Activated B cell treated with CpG ODN at 0.5 μM for 24 hours (primary cell): Measurements from ENCODE around the gene SHH. TPM values are rescaled to one million over a fixed set of nuclear protein-coding genes. Genes with fewer than 3 reads are reported as not detected.

Experiments
- ATAC-seq: fragments of 200-7000 bp; cut with Tn5 transposase; one replicate; pipeline ENCODE4 v1.10.0; 2021; ENCODE audit warnings: low read depth, mild to moderate bottlenecking, moderate library complexity
- CTCF ChIA-PET: fragments of 350-600 bp; sonication (Branson Sonifier 250); formaldehyde crosslinking; loops from one replicate; lab custom pipeline; 2021; ENCODE audit warnings: antibody characterized with exemption; lab: Charles Lee
- POLR2A ChIA-PET: fragments of 350-600 bp; sonication (Branson Sonifier 250); formaldehyde crosslinking; loops from one replicate; lab custom pipeline; 2021; ENCODE audit warnings: antibody characterized with exemption; lab: Charles Lee
- DNase-seq: peaks from one replicate; pipeline ENCODE4 v3.0.0; 2022
- H3K27ac Mint-ChIP-seq: one replicate; pipeline ENCODE4 v1.8.0; 2020; ENCODE audit warnings: mixed read lengths
- H3K27me3 Mint-ChIP-seq: one replicate; pipeline ENCODE4 v1.8.0; 2021; ENCODE audit warnings: mixed read lengths
- H3K36me3 Mint-ChIP-seq: one replicate; pipeline ENCODE4 v1.8.0; 2021; ENCODE audit warnings: low read depth, mixed read lengths
- H3K4me1 Mint-ChIP-seq: one replicate; pipeline ENCODE4 v1.8.0; 2021; ENCODE audit warnings: mixed read lengths
- H3K4me3 Mint-ChIP-seq: one replicate; pipeline ENCODE4 v1.8.0; 2020; ENCODE audit warnings: mild to moderate bottlenecking, mixed read lengths
- H3K9me3 Mint-ChIP-seq: one replicate; pipeline ENCODE4 v1.8.0; 2020; ENCODE audit warnings: mixed read lengths
- intact Hi-C: fragments of 100-400 bp; cut with micrococcal nuclease; formaldehyde crosslinking; loops from one replicate; pipeline ENCODE4 v1.15.1; 2024
- total RNA-seq: library from RNA; stranded (reverse); gene quantifications from 2 replicates; pipeline ENCODE4 v1.2.3, GENCODE V29; 2022
- TF ChIP-seq, protein P1 (sequence below): fragments of 200-600 bp; IDR thresholded peaks from one replicate; pipeline ENCODE4 v1.8.0; 2022; ENCODE audit warnings: antibody characterized with exemption, mild to moderate bottlenecking

SHH gene
- total RNA-seq, 1 donor from 2014 or later: not detected

DNA sequence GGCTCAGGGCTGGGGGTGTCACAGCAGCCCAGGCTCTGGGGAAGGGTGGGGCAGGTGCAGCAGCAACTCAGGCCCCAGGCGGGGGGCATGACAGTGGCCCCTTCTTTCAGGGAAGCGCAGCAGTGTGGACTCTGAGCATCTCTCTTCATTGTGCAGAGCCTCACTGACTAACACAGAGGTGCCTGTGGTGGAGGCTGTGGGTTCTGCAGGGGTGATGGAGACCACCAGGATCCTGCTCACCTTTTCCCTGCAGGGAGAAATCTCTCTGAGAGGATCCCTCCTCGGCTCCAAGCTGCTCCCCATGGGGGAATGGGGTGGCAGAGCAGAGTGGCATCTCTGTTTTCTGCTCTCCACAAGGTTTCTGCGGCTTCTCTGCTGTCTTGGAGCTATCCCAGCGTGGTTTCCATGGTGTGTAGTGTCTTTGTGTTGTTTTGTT is 37.8 kb upstream of the SHH start:
- intact Hi-C loops: no loop called here
- ChIA-PET CTCF (no interaction called here), POLR2A (no interaction called here)
- no peak overlapping the region for H3K4me3 Mint-ChIP-seq
- H3K9me3 Mint-ChIP-seq: peaks cover 4% of the 10 kb centered on the region
- no peaks in the 10 kb centered on the region for H3K36me3 Mint-ChIP-seq
- TF ChIP-seq, protein P1, sequence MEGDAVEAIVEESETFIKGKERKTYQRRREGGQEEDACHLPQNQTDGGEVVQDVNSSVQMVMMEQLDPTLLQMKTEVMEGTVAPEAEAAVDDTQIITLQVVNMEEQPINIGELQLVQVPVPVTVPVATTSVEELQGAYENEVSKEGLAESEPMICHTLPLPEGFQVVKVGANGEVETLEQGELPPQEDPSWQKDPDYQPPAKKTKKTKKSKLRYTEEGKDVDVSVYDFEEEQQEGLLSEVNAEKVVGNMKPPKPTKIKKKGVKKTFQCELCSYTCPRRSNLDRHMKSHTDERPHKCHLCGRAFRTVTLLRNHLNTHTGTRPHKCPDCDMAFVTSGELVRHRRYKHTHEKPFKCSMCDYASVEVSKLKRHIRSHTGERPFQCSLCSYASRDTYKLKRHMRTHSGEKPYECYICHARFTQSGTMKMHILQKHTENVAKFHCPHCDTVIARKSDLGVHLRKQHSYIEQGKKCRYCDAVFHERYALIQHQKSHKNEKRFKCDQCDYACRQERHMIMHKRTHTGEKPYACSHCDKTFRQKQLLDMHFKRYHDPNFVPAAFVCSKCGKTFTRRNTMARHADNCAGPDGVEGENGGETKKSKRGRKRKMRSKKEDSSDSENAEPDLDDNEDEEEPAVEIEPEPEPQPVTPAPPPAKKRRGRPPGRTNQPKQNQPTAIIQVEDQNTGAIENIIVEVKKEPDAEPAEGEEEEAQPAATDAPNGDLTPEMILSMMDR: no peak
- DNase-seq (no peak), ATAC-seq (no peak)
- no peak overlapping the region for H3K27ac Mint-ChIP-seq
- H3K4me1 Mint-ChIP-seq: no peaks in the 10 kb centered on the region
- H3K27me3 Mint-ChIP-seq: peaks cover 2% of the 10 kb centered on the region

DNA sequence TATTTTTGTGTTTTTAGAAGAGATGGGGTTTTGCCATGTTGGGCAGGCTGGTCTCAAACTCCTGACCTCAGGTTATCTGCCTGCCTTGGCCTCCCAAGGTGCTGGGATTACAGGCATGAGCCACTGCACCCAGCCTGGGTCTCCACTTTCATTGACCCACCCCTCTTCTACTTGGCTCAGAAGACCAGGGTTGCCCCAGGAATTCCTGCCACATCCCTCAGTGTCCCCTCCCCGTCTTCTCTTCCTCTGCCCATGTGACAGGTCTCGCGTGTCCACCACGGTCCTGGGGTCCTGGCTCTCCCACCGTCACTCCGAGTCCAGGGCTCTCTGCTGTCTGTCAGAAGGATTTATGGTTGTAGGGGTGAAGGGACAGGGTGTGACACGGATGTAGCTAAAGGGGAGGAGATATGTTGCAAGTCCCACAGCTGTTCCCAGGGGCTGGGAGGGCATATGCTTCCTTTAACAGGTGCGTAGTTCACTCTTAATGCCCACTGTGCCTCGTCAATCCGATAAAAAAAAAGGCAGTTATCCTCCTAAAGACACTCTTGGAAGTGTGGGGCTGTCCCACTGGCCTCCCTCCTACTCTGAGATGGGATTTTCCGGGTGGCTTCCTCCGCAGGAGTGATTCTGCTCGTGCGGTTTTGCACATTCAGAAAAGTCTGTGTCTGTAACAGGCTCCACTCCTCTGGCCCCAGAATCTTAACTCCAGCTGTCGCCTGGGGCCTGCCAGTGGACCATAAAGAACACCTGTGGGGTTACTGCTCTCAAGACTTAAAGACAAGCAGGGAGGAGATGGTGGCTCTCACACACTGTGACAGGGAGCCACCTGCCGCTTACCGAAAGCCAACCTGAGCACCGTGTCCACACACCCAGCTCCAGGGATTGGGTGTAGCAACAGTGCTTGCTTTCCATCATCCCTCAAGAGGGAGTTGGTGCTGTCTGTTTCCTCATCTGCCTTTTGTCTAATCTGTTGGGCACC is 36.7 kb upstream of the SHH start:
- ATAC-seq (no peak), DNase-seq (no peak)
- ChIA-PET POLR2A (no interaction called here), CTCF (no interaction called here)
- intact Hi-C loops: no loop called here
- Mint-ChIP-seq H3K36me3 (no peaks in the 10 kb centered on the region), H3K27me3 (peaks cover 2% of the 10 kb centered on the region), H3K27ac (no peak overlapping the region), H3K4me1 (no peaks in the 10 kb centered on the region), H3K4me3 (no peak overlapping the region), H3K9me3 (no peaks in the 10 kb centered on the region)
- TF ChIP-seq, protein P1: no peak

DNA sequence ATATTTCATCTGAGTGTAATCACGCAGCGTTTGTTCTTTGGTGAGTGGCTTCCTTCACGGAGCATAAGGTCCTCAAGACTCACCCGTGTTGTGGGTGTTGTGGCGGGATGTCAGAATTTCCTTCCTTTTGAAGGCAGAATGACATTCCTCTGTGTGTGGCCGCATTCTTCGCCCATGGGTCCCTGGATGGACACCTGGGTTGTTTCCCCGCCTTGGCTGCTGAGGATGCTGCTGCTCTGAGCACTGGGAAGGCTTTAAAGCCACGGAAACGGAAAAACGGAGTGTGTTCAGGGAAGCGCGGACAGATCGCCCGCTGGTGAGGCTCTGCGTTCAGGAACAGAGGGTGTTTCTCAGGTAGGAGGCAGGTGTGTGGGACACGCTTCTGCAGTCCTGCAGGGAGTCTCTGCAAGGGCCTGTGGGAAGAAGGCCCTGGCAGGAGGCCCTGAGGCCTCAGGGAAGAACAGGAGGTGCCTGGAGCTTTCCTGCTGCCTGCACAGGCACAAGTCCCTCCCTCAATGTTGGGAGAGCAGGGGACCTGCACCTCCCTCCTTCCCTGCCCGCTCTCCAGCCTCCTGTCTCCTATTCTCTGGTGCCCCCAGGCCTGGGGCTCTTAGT is 35.7 kb upstream of the SHH start:
- Mint-ChIP-seq H3K27me3 (peaks cover 2% of the 10 kb centered on the region), H3K4me3 (no peak overlapping the region), H3K36me3 (no peaks in the 10 kb centered on the region), H3K27ac (no peak overlapping the region), H3K4me1 (no peaks in the 10 kb centered on the region), H3K9me3 (no peaks in the 10 kb centered on the region)
- intact Hi-C loops: no loop called here
- ChIA-PET POLR2A (no interaction called here), CTCF (no interaction called here)
- no peak for ATAC-seq
- TF ChIP-seq, protein P1: no peak
- no peak for DNase-seq

DNA sequence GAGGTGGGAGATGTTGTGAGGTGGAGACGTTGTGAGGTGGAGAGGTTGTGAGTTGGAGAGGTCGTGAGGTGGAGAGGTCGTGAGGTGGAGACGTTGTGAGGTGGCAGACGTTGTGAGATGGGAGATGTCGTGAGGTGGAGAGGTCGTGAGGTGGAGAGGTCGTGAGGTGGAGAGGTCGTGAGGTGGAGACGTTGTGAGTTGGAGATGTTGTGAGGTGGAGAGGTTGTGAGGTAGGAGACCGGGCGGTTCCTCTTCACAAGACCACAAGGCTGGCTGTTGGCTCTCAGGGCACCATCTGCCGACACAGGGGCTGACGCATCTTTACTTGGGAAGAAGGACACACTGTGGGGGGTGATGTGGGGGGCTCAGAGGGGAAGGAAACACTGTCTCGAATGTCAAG is 34.7 kb upstream of the SHH start:
- TF ChIP-seq, protein P1: no peak
- no peak for DNase-seq
- H3K9me3 Mint-ChIP-seq: no peaks in the 10 kb centered on the region
- CTCF ChIA-PET: no interaction called here
- H3K36me3 Mint-ChIP-seq: no peaks in the 10 kb centered on the region
- no peak for ATAC-seq
- no peaks in the 10 kb centered on the region for H3K4me1 Mint-ChIP-seq
- no peak overlapping the region for H3K4me3 Mint-ChIP-seq
- H3K27me3 Mint-ChIP-seq: peaks cover 3% of the 10 kb centered on the region
- no peak overlapping the region for H3K27ac Mint-ChIP-seq
- POLR2A ChIA-PET: no interaction called here
- intact Hi-C loops: no loop called here

DNA sequence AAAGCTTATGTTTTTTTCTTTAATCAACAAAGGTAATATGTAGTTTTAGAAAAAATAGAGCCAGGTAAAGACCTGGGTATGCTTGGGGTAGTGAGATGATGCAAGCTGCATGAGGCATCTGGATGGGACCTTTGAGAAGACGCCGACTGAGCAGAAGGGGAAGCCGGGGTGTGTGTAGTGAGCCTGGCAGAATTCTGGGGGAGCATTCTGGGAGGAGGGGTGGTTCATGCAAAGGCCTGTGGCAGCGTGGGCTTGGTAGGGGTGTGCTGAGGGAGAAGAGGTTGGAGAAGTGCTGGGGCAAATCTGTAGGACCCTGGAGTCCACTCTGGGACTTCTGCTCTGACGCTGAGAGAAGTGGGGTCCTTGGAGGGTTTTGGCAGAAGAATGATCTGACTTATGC is 33.9 kb upstream of the SHH start:
- ChIA-PET CTCF (no interaction called here), POLR2A (no interaction called here)
- Mint-ChIP-seq H3K27ac (no peak overlapping the region), H3K27me3 (peaks cover 2% of the 10 kb centered on the region), H3K36me3 (no peaks in the 10 kb centered on the region), H3K9me3 (no peaks in the 10 kb centered on the region), H3K4me3 (no peak overlapping the region), H3K4me1 (no peaks in the 10 kb centered on the region)
- ATAC-seq (no peak), DNase-seq (no peak)
- intact Hi-C loops: no loop called here
- TF ChIP-seq, protein P1: no peak
